ENCODE measurements around the gene NOD2.

- TF ChIP-seq POLR2A (IDR thresholded peaks at IDR 0.05): no peak
- no peak for TF ChIP-seq CTCF (IDR thresholded peaks at IDR 0.05)
Measured at GRCh38 chr16:50761267-50761666, 67.9 kb downstream of the NOD2 start.

Data from thyroid gland (tissue), 4 donors.